Osteoblast (primary cell): ENCODE results near the gene CHD2. TPM values are rescaled to one million over a fixed set of nuclear protein-coding genes. Genes with fewer than 3 reads are reported as not detected.

Experiments used
- DNase-seq: peaks from one replicate; pipeline ENCODE4 v3.0.0; 2011; ENCODE audit warnings: low spot score, mixed read lengths; ENCODE audit not compliant: insufficient read length; ENCODE audit errors: missing footprints
- H2AFZ ChIP-seq: 2 replicates; pipeline ENCODE4 v1.6.0; 2011; ENCODE audit warnings: mild to moderate bottlenecking, low read length
- H3K27ac ChIP-seq: 2 replicates; pipeline ENCODE4 v1.5.1; 2011; ENCODE audit warnings: mild to moderate bottlenecking, low read depth, low read length, moderate library complexity
- H3K27me3 ChIP-seq: 2 replicates; pipeline ENCODE4 v1.6.0; 2012; ENCODE audit warnings: mild to moderate bottlenecking, control low read depth, inconsistent platforms, low read length, moderate library complexity; ENCODE audit not compliant: insufficient read depth
- H3K36me3 ChIP-seq: 2 replicates; pipeline ENCODE4 v1.5.1; 2011; ENCODE audit warnings: mild to moderate bottlenecking, low read length, control low read depth, moderate library complexity; ENCODE audit not compliant: insufficient read depth
- H3K4me1 ChIP-seq: 2 replicates; pipeline ENCODE4 v1.5.1; 2011; ENCODE audit warnings: mild to moderate bottlenecking, low read length, control low read depth, moderate library complexity; ENCODE audit not compliant: insufficient read depth
- H3K4me2 ChIP-seq: 2 replicates; pipeline ENCODE4 v1.6.0; 2011; ENCODE audit warnings: mild to moderate bottlenecking, low read length; ENCODE audit not compliant: insufficient read depth
- H3K4me3 ChIP-seq: fragments of 200-600 bp; sonication (generic); 3 replicates; pipeline ENCODE4 v1.5.1; 2012; ENCODE audit warnings: mild to moderate bottlenecking, low read length, inconsistent platforms; ENCODE audit not compliant: insufficient read depth
- H3K79me2 ChIP-seq: 2 replicates; pipeline ENCODE4 v1.6.0; 2012; ENCODE audit warnings: mild to moderate bottlenecking, low read length, control low read depth, inconsistent platforms; ENCODE audit not compliant: insufficient read depth
- H3K9me3 ChIP-seq: 2 replicates; pipeline ENCODE4 v1.5.1; 2011; ENCODE audit warnings: low read depth, low read length, control low read depth
- H4K20me1 ChIP-seq: 2 replicates; pipeline ENCODE4 v1.6.0; 2012; ENCODE audit warnings: mild to moderate bottlenecking, low read length, control low read depth; ENCODE audit not compliant: insufficient read depth
- CTCF ChIP-seq: IDR thresholded peaks from 2 replicates; pipeline ENCODE4 v1.5.1; 2011; ENCODE audit warnings: mild to moderate bottlenecking, low read depth, low read length, moderate library complexity; ENCODE audit errors: extremely low read depth
- total RNA-seq: library from RNA; depleted of rRNA; stranded (reverse); fragments of >200 nt; gene quantifications from 2 replicates; pipeline ENCODE4 v1.2.3, GENCODE V29; 2012

The CHD2 gene
- total RNA-seq, 1 donor, result 98.8 TPM

GRCh38 chr15:92936693-92937092 lies 36.6 kb downstream of the CHD2 start:
- no peaks in the 10 kb centered on the region for H3K4me1 ChIP-seq
- no peaks in the 10 kb centered on the region for H3K9me3 ChIP-seq
- no peak overlapping the region for H3K4me3 ChIP-seq
- H3K27me3 ChIP-seq, result no peaks in the 10 kb centered on the region
- H3K36me3 ChIP-seq, result peaks cover 91% of the 10 kb centered on the region
- H2AFZ ChIP-seq, result no peak overlapping the region
- DNase-seq, result no peak
- H3K79me2 ChIP-seq, result peaks cover 79% of the 10 kb centered on the region
- no peak for TF ChIP-seq CTCF
- peaks cover 5% of the 10 kb centered on the region for H4K20me1 ChIP-seq
- no peak overlapping the region for H3K4me2 ChIP-seq
- no peak overlapping the region for H3K27ac ChIP-seq

GRCh38 chr15:92937901-92938300 lies 37.8 kb downstream of the CHD2 start:
- no peak for DNase-seq
- H3K79me2 ChIP-seq, result peaks cover 83% of the 10 kb centered on the region
- H2AFZ ChIP-seq, result no peak overlapping the region
- no peak overlapping the region for H3K4me2 ChIP-seq
- no peaks in the 10 kb centered on the region for H3K27me3 ChIP-seq
- H3K4me3 ChIP-seq, result no peak overlapping the region
- peaks cover 5% of the 10 kb centered on the region for H4K20me1 ChIP-seq
- no peaks in the 10 kb centered on the region for H3K4me1 ChIP-seq
- peaks cover 94% of the 10 kb centered on the region for H3K36me3 ChIP-seq
- H3K9me3 ChIP-seq, result no peaks in the 10 kb centered on the region
- TF ChIP-seq CTCF, result no peak
- no peak overlapping the region for H3K27ac ChIP-seq

DNA sequence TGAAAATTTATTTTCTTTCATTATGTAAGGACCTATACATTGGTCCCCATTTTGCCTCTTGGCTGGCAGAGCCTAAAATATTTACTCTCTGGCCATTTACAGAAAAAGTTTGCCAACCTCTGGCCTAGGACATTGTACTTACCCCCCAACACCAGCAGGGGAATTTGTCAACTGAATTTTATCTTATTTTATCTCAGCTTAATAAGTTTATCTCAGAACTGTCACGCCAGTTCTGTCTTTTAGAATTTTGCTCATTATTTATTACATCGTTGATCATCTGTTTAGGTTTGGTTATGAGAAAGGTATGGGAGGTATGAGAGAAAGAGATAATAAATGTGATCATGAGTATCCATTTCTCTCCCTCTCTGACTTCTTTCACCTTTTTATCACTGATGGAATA lies 38.3 kb downstream of the CHD2 start:
- peaks cover 5% of the 10 kb centered on the region for H4K20me1 ChIP-seq
- TF ChIP-seq CTCF, result peak; percentile 20
- DNase-seq, result no peak
- H3K4me1 ChIP-seq, result no peaks in the 10 kb centered on the region
- H3K27ac ChIP-seq, result no peak overlapping the region
- no peaks in the 10 kb centered on the region for H3K9me3 ChIP-seq
- H3K4me3 ChIP-seq, result no peak overlapping the region
- peaks cover 94% of the 10 kb centered on the region for H3K36me3 ChIP-seq
- no peak overlapping the region for H3K4me2 ChIP-seq
- H3K27me3 ChIP-seq, result no peaks in the 10 kb centered on the region
- H2AFZ ChIP-seq, result no peak overlapping the region
- H3K79me2 ChIP-seq, result peaks cover 83% of the 10 kb centered on the region

GRCh38 chr15:92941668-92942067 lies 41.5 kb downstream of the CHD2 start:
- Histone ChIP-seq H2AFZ (no peak overlapping the region), H3K4me1 (no peaks in the 10 kb centered on the region), H3K79me2 (peaks cover 74% of the 10 kb centered on the region), H3K27me3 (no peaks in the 10 kb centered on the region), H3K4me3 (no peak overlapping the region), H3K36me3 (peaks cover 95% of the 10 kb centered on the region), H3K27ac (no peak overlapping the region), H3K9me3 (no peaks in the 10 kb centered on the region), H4K20me1 (no peaks in the 10 kb centered on the region), H3K4me2 (no peak overlapping the region)
- no peak for TF ChIP-seq CTCF
- no peak for DNase-seq
